ENCODE measurements around the gene KRT33B.
A peak's percentile ranks its signal among the peaks of the same experiment; 100 is the strongest.

The KRT33B gene

GRCh38 chr17:41367426-41368075, 2.1 kb downstream of the KRT33B start:
- Histone ChIP-seq H3K36me3 (ENCODE audit: control insufficient read depth in 2 of 2, insufficient read depth in 1 of 2, low read length in 2 of 2) (no peaks in the 10 kb centered on the region), H3K4me1 (ENCODE audit: control insufficient read depth, insufficient read depth, low read length) (no peaks in the 10 kb centered on the region), H3K27ac (ENCODE audit: extremely low read depth, low read depth, low read length) (no peak overlapping the region), H3K9me3 (ENCODE audit: control insufficient read depth, insufficient read depth, low read depth, low read length) (no peaks in the 10 kb centered on the region), H3K4me3 (ENCODE audit: low read depth, low read length) (no peak overlapping the region)
- TF ChIP-seq ZNF623 (tag by site-specific recombination; IDR thresholded peaks at IDR 0.05) (no peak), ZBTB17 (tag by site-specific recombination; IDR thresholded peaks at IDR 0.05) (0 out of 2 replicates have a peak, but pooled peaks have one; percentile 30), ZNF777 (tag by site-specific recombination; IDR thresholded peaks at IDR 0.05; ENCODE audit: borderline replicate concordance) (no peak)
- TF ChIP-seq, protein P1, sequence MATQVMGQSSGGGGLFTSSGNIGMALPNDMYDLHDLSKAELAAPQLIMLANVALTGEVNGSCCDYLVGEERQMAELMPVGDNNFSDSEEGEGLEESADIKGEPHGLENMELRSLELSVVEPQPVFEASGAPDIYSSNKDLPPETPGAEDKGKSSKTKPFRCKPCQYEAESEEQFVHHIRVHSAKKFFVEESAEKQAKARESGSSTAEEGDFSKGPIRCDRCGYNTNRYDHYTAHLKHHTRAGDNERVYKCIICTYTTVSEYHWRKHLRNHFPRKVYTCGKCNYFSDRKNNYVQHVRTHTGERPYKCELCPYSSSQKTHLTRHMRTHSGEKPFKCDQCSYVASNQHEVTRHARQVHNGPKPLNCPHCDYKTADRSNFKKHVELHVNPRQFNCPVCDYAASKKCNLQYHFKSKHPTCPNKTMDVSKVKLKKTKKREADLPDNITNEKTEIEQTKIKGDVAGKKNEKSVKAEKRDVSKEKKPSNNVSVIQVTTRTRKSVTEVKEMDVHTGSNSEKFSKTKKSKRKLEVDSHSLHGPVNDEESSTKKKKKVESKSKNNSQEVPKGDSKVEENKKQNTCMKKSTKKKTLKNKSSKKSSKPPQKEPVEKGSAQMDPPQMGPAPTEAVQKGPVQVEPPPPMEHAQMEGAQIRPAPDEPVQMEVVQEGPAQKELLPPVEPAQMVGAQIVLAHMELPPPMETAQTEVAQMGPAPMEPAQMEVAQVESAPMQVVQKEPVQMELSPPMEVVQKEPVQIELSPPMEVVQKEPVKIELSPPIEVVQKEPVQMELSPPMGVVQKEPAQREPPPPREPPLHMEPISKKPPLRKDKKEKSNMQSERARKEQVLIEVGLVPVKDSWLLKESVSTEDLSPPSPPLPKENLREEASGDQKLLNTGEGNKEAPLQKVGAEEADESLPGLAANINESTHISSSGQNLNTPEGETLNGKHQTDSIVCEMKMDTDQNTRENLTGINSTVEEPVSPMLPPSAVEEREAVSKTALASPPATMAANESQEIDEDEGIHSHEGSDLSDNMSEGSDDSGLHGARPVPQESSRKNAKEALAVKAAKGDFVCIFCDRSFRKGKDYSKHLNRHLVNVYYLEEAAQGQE (tag by site-specific recombination; IDR thresholded peaks at IDR 0.05), result no peak
- CTCF ChIA-PET, result interaction anchor here (0.6 to 2.1 kb wide), 6 partner anchors 11 to 892 kb away, joined by 3 to 9 read pairs (median 3); no protein-coding TSS in a partner anchor
- POLR2A ChIA-PET, result interaction anchor here (0.6 kb wide), 1 partner anchor 171 kb away, joined by 4 read pairs; no protein-coding TSS in a partner anchor

- H3K36me3 ChIP-seq (ENCODE audit: control insufficient read depth in 2 of 2, insufficient read depth in 1 of 2, low read length in 2 of 2), result no peaks in the 10 kb centered on the region
- ChIA-PET POLR2A (no interaction called here), CTCF (interaction anchor here (0.6 to 0.8 kb wide), 3 partner anchors 16 to 404 kb away, joined by 3 read pairs; no protein-coding TSS in a partner anchor)
- no peaks in the 10 kb centered on the region for H3K4me1 ChIP-seq (ENCODE audit: control insufficient read depth, insufficient read depth, low read length)
- H3K9me3 ChIP-seq (ENCODE audit: control insufficient read depth, insufficient read depth, low read depth, low read length), result no peaks in the 10 kb centered on the region
- TF ChIP-seq ZBTB1 (tag by site-specific recombination; IDR thresholded peaks at IDR 0.05) (no peak), ZNF514 (tag by site-specific recombination; IDR thresholded peaks at IDR 0.05) (no peak), ZNF24 (tag by site-specific recombination; IDR thresholded peaks at IDR 0.05) (no peak), SP3 (tag by site-specific recombination; IDR thresholded peaks at IDR 0.05) (no peak), ZSCAN18 (tag by site-specific recombination; IDR thresholded peaks at IDR 0.05) (no peak), ZNF138 (tag by site-specific recombination; IDR thresholded peaks at IDR 0.05; ENCODE audit: borderline replicate concordance) (no peak), ZNF133 (tag by site-specific recombination; IDR thresholded peaks at IDR 0.05) (no peak), ZBTB48 (tag by site-specific recombination; IDR thresholded peaks at IDR 0.05) (no peak), ZBTB49 (tag by site-specific recombination; IDR thresholded peaks at IDR 0.05; ENCODE audit: low read depth) (no peak), ZNF777 (tag by site-specific recombination; IDR thresholded peaks at IDR 0.05; ENCODE audit: borderline replicate concordance) (no peak)
- no peak overlapping the region for H3K27ac ChIP-seq (ENCODE audit: extremely low read depth, low read depth, low read length)
- no peak overlapping the region for H3K4me3 ChIP-seq (ENCODE audit: low read depth, low read length)
These were observed 3.5 kb downstream of the KRT33B start for GRCh38 chr17:41366070-41366469.

DNA sequence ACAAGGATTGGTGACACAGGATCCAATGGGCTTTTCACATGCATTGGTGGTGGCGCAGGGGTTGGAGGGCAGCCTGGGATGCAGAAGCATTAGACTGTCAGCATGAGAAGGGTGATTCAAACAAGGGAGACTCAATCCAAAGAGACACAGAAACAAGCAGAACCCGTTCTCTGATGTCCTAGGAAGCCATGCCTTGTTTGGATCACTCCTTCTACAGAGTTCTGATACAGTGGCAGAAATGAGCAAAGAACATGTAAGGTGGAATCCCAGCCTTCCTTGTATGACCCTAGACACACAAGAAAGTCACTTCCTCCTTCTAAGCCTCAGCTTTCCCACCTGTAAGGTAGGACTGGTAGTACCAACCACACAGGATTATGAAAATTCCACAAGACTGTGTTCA, 5.7 kb downstream of the KRT33B start:
- H3K27ac ChIP-seq (ENCODE audit: extremely low read depth, low read depth, low read length), result no peak overlapping the region
- no peak overlapping the region for H3K4me3 ChIP-seq (ENCODE audit: low read depth, low read length)
- CTCF ChIA-PET, result no interaction called here
- H3K4me1 ChIP-seq (ENCODE audit: control insufficient read depth, insufficient read depth, low read length), result no peaks in the 10 kb centered on the region
- TF ChIP-seq ZSCAN30 (tag by site-specific recombination; IDR thresholded peaks at IDR 0.05), result no peak
- TF ChIP-seq ZNF473 (tag by site-specific recombination; IDR thresholded peaks at IDR 0.05), result no peak
- TF ChIP-seq ZNF544 (tag by site-specific recombination; IDR thresholded peaks at IDR 0.05), result no peak
- H3K9me3 ChIP-seq (ENCODE audit: control insufficient read depth, insufficient read depth, low read depth, low read length), result no peaks in the 10 kb centered on the region
- POLR2A ChIA-PET, result no interaction called here
- H3K36me3 ChIP-seq (ENCODE audit: control insufficient read depth in 2 of 2, insufficient read depth in 1 of 2, low read length in 2 of 2), result no peaks in the 10 kb centered on the region
